K562 (cell line): ENCODE data around the gene FOXJ3.

Experiments
- CBX3 ChIP-seq, 2 experiments: IDR thresholded peaks; 1 replicate in 1 of 2; 2 replicates in 1 of 2; pipeline ENCODE4 v1.6.1; 2012; ENCODE audit warnings: inconsistent platforms in 2 of 2, low read length in 2 of 2, borderline replicate concordance in 1 of 2, control low read depth in 1 of 2
- CC2D1A ChIP-seq: fragments of 450-650 bp; IDR thresholded peaks from 2 replicates; pipeline ENCODE4 v1.6.1; 2017; ENCODE audit warnings: mild to moderate bottlenecking
- DIDO1 ChIP-seq: fragments of 450-650 bp; IDR thresholded peaks from 2 replicates; pipeline ENCODE4 v1.6.1; 2016; ENCODE audit warnings: low read depth, missing biosample characterization, missing genetic modification characterization
- E2F4 ChIP-seq: sonication (generic); formaldehyde crosslinking; IDR thresholded peaks from 2 replicates; pipeline ENCODE4 v1.8.0; 2022; ENCODE audit warnings: mild to moderate bottlenecking, low read depth, missing genetic modification reagents
- FOXM1 ChIP-seq, 2 experiments: fragments of 450-650 bp in 1 of 2; sonication (generic) in 1 of 2; formaldehyde crosslinking in 1 of 2; IDR thresholded peaks; 2 replicates each; pipeline versions ENCODE4 v1.6.1 to v1.9.0; 2017 to 2022; ENCODE audit warnings: low read depth in 2 of 2, mild to moderate bottlenecking in 2 of 2, missing genetic modification reagents in 1 of 2, moderate library complexity in 1 of 2
- FOXO4 ChIP-seq: fragments of 450-650 bp; formaldehyde crosslinking; IDR thresholded peaks from 2 replicates; pipeline ENCODE4 v1.4.0; 2020; ENCODE audit warnings: mild to moderate bottlenecking, moderate library complexity
- KLF10 ChIP-seq: fragments of 250-450 bp; sonication (Bioruptor Pico); IDR thresholded peaks from 2 replicates; pipeline ENCODE4 v1.6.1; 2021; ENCODE audit warnings: matching md5 sums
- RFX5 ChIP-seq: IDR thresholded peaks from 2 replicates; pipeline ENCODE4 v1.6.1; 2011; ENCODE audit warnings: low read depth, mild to moderate bottlenecking, improper control_type of control experiment, low read length
- SAP30 ChIP-seq: fragments of 200-600 bp; sonication (generic); IDR thresholded peaks from 2 replicates; pipeline ENCODE4 v1.6.1; 2012; ENCODE audit warnings: borderline replicate concordance, low read depth, mild to moderate bottlenecking, moderate library complexity, low read length, control low read depth, inconsistent platforms; ENCODE audit not compliant: insufficient read depth, poor library complexity, severe bottlenecking
- ZNF436 ChIP-seq: fragments of 250-450, 450-650 bp; sonication (Bioruptor Pico); formaldehyde crosslinking; IDR thresholded peaks from 2 replicates; pipeline ENCODE4 v1.7.0; 2020; ENCODE audit warnings: mild to moderate bottlenecking
- TF ChIP-seq, protein P1 (sequence below): sonication (generic); formaldehyde crosslinking; IDR thresholded peaks from 2 replicates; pipeline ENCODE4 v1.9.0; 2022; ENCODE audit warnings: mild to moderate bottlenecking, missing genetic modification reagents
- TF ChIP-seq, protein P2 (sequence below), 3 experiments: IDR thresholded peaks in 2 of 3; conservative IDR thresholded peaks in 1 of 3; 2 replicates each; pipeline ENCODE4 v1.5.1; 2011 to 2012; ENCODE audit warnings: low read length in 3 of 3, mild to moderate bottlenecking in 3 of 3, control low read depth in 2 of 3, improper control_type of control experiment in 1 of 3, inconsistent platforms in 1 of 3, low read depth in 1 of 3, mixed read lengths in 1 of 3, moderate library complexity in 1 of 3; ENCODE audit not compliant: insufficient read depth in 2 of 3
- TF ChIP-seq, protein P3 (sequence below): sonication (generic); formaldehyde crosslinking; IDR thresholded peaks from 2 replicates; pipeline ENCODE4 v1.8.1; 2023; ENCODE audit warnings: mild to moderate bottlenecking, missing genetic modification reagents

DNA sequence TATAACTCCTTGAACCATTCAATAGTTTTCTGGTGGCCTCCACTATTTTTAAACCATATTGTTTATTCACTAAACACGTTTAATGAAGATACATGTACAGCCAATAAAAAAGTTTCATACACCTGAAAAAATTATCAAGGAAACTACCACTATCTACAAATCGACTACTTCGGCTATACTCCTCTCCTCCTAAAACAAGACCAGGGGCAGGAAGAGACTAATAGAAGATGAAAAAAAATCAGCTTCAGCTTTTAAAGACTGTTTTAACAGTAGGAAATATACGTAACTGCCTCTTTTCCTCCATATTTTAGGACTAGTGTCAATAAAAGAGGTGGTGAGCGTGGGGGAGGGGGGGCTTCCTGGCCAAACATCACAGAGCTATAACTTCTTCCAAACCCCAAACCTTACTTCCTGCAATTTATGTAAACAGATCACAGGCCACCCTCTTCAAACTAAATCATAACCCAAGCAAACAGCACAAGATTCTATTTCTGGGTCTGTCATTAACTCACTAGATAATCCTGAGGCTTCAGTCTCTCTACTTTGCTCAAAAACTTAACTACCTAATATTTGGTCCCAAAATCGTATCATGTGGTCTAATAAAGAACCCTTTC is 15.1 kb downstream of the FOXJ3 start:
- TF ChIP-seq, protein P1, sequence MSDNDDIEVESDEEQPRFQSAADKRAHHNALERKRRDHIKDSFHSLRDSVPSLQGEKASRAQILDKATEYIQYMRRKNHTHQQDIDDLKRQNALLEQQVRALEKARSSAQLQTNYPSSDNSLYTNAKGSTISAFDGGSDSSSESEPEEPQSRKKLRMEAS (CRISPR knock-in tag), result no peak
- TF ChIP-seq E2F4 (no peak), ZNF436 (CRISPR knock-in tag) (no peak), SAP30 (no peak), CBX3 (IDR thresholded peaks at IDR 0.05; ENCODE audit: borderline replicate concordance in 1 of 2, low read length in 2 of 2) (no peak), CC2D1A (no peak), RFX5 (no peak), FOXM1 (IDR thresholded peaks at IDR 0.05; ENCODE audit: low read depth) (no peak), FOXM1 (CRISPR knock-in tag; IDR thresholded peaks at IDR 0.05; ENCODE audit: low read depth) (no peak), KLF10 (CRISPR knock-in tag) (no peak), FOXO4 (CRISPR knock-in tag) (no peak), DIDO1 (tag) (no peak)
- TF ChIP-seq, protein P2, sequence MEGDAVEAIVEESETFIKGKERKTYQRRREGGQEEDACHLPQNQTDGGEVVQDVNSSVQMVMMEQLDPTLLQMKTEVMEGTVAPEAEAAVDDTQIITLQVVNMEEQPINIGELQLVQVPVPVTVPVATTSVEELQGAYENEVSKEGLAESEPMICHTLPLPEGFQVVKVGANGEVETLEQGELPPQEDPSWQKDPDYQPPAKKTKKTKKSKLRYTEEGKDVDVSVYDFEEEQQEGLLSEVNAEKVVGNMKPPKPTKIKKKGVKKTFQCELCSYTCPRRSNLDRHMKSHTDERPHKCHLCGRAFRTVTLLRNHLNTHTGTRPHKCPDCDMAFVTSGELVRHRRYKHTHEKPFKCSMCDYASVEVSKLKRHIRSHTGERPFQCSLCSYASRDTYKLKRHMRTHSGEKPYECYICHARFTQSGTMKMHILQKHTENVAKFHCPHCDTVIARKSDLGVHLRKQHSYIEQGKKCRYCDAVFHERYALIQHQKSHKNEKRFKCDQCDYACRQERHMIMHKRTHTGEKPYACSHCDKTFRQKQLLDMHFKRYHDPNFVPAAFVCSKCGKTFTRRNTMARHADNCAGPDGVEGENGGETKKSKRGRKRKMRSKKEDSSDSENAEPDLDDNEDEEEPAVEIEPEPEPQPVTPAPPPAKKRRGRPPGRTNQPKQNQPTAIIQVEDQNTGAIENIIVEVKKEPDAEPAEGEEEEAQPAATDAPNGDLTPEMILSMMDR (IDR thresholded peaks at IDR 0.05 in 2 of 3, conservative IDR thresholded peaks at IDR 0.05 in 1 of 3; ENCODE audit: insufficient read depth in 2 of 3, low read depth in 1 of 3, low read length in 3 of 3), result no peak
- TF ChIP-seq, protein P3, sequence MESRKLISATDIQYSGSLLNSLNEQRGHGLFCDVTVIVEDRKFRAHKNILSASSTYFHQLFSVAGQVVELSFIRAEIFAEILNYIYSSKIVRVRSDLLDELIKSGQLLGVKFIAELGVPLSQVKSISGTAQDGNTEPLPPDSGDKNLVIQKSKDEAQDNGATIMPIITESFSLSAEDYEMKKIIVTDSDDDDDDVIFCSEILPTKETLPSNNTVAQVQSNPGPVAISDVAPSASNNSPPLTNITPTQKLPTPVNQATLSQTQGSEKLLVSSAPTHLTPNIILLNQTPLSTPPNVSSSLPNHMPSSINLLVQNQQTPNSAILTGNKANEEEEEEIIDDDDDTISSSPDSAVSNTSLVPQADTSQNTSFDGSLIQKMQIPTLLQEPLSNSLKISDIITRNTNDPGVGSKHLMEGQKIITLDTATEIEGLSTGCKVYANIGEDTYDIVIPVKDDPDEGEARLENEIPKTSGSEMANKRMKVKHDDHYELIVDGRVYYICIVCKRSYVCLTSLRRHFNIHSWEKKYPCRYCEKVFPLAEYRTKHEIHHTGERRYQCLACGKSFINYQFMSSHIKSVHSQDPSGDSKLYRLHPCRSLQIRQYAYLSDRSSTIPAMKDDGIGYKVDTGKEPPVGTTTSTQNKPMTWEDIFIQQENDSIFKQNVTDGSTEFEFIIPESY (CRISPR knock-in tag), result no peak
